RWPE1 (cell line): Measurements from ENCODE around the gene BARHL2.

Experiments used
- CTCF ChIA-PET: fragments of 350-600 bp; sonication (Branson Sonifier 250); formaldehyde crosslinking; extraction: SDS; loops from one replicate; lab custom pipeline; 2021; lab: Yijun Ruan, JAX
- POLR2A ChIA-PET: fragments of 400-600 bp; formaldehyde crosslinking; extraction: SDS; loops from one replicate; lab custom pipeline; 2020; ENCODE audit warnings: antibody characterized with exemption; ENCODE audit not compliant: low non-redundant PET; lab: Yijun Ruan, JAX
- DNase-seq: peaks from one replicate; pipeline ENCODE4 v3.0.0; 2012; ENCODE audit warnings: low spot score
- H3K27ac ChIP-seq: fragments of 450-650 bp; 2 replicates; pipeline ENCODE4 v1.5.1; 2017
- TF ChIP-seq, protein P1 (sequence below): fragments of 450-650 bp; conservative IDR thresholded peaks from 2 replicates; pipeline ENCODE4 v1.5.1; 2017; ENCODE audit warnings: low read depth, mild to moderate bottlenecking

BARHL2 gene

DNA sequence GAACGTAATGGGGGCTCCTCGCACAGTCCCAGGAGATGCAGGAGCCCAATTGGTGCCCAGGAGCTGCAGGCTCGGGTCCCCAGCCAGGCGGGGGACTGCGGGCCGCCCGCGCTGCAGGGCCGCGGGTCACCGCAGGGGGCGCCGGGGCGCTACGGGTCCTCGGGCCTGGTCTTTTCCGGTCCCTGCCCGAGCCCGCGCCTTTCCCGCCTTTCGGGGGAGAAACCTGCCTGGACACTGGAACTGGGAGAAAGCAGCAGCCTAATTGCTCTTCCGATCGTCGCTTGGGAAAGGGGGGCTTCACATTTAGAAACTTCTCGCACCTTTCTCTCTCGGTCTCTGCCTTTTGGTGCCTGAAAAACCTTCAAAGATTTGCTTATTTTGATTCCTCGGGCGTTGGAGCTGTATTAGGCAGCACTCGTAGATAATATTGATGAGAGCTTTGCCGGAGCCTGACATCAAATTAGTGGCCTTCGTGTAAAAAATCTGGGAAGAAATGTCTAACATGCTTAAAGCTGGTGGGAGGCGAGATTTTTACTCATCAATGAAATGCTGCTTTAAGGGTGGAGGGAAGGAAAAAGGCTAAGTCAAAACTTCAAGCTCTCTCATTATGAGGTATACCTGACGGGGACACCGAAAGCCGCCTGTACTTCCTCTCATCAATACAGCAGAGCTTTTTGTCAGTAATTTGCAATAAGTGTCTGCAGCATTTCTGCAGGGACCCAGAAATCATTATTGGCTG, 12.6 kb upstream of the BARHL2 start:
- H3K27ac ChIP-seq = no peak overlapping the region
- ChIA-PET POLR2A (no interaction called here), CTCF (interaction anchor here (0.6 to 1.4 kb wide), 5 partner anchors 8 to 435 kb away, joined by 3 to 4 read pairs (median 3); no protein-coding TSS in a partner anchor)
- DNase-seq = no peak
- TF ChIP-seq, protein P1, sequence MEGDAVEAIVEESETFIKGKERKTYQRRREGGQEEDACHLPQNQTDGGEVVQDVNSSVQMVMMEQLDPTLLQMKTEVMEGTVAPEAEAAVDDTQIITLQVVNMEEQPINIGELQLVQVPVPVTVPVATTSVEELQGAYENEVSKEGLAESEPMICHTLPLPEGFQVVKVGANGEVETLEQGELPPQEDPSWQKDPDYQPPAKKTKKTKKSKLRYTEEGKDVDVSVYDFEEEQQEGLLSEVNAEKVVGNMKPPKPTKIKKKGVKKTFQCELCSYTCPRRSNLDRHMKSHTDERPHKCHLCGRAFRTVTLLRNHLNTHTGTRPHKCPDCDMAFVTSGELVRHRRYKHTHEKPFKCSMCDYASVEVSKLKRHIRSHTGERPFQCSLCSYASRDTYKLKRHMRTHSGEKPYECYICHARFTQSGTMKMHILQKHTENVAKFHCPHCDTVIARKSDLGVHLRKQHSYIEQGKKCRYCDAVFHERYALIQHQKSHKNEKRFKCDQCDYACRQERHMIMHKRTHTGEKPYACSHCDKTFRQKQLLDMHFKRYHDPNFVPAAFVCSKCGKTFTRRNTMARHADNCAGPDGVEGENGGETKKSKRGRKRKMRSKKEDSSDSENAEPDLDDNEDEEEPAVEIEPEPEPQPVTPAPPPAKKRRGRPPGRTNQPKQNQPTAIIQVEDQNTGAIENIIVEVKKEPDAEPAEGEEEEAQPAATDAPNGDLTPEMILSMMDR = peak; percentile 37

DNA sequence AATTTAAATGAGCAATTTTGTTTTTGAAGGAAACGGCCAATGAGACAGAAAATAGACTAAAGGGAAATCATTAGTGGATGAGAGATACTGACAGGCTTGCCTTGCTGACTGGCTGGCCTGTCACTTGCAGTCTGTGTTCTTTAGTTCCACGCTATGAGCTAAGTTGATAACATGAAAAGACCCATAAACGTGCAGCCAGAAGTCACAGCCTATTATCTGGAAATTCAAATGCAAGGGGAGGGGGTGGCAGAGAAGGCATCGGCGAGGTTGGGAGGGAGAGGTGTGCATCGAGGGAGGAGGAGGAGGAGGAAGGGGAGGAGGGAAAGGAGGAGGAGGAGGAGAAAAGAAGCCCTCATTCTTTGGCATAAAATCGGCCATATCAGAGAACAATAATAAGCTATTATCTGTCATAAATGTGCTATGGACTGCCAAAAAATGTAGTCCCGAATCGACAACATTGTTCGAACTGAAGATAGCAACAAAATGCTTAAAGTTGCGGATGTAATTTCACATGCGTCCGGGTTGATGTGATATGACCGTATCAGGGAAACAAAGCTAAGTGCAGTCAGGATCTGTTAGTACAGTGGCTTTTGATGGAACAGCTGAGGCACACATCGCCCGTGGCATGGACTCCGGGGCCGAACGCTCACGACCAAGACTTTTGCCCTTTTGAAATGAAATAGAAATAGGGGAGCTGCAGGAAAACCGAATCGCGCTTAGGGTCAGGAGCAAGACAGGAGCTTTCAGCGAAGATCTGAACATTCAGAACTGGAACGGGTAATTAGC, 11.6 kb upstream of the BARHL2 start:
- DNase-seq = no peak
- no peak overlapping the region for H3K27ac ChIP-seq
- ChIA-PET POLR2A (no interaction called here), CTCF (interaction anchor here (0.6 to 0.7 kb wide), 2 partner anchors 121 to 437 kb away, joined by 4 read pairs; no protein-coding TSS in a partner anchor)
- TF ChIP-seq, protein P1 = no peak

DNA sequence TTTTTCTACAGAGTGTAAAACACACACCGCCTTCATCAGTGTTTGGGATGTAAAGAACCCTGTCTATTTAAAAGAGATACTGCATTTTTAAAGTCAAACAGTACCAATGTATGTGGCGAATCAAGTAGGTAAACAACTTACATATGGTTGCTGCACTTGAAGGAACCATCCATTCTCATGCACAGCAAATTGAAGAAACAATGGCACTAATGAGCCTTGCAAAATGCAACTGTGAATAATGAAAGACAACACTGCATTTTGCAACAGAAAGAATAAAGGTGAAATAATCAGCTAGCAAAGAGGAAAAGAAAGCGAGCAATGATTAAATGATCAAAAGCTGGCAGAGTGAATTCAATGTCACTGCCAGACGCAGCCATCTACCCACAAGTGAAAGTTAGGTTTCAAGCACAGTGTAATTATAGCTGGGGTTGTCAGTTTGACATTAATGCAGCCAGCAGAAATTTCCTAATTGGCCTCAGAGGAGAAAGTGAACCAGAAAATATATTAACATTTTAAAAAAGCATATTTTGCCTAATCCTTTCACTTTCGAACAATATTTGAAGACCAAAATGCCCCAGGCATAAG, 10.9 kb upstream of the BARHL2 start:
- DNase-seq = no peak
- ChIA-PET POLR2A (no interaction called here), CTCF (no interaction called here)
- TF ChIP-seq, protein P1 = no peak
- no peak overlapping the region for H3K27ac ChIP-seq

DNA sequence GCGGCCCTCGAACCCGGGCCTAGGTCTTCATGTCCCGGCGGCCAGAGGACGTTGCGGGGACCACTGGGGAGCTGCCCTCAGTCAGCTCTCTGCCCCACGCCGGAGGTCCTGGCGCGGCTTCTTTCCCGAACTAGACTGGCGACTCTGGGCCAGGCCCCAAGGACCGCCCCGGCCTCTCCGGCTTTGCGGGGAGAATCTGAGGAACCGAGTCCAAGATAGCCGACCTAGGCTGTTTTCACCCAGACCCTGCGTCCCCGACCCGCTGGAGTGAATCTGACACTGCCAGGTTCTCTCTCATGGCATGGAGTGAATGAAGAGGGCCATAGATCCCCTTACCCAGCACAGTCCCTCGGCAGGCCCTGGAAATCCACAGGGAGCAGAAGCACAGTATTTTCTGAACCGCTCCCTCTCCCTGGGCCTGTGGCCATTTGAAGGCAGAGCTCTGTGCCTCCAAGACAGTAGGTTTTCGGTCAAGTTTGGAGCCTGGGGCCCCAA, 9.9 kb upstream of the BARHL2 start:
- no peak overlapping the region for H3K27ac ChIP-seq
- ChIA-PET CTCF (interaction anchor here (0.7 to 0.8 kb wide), 2 partner anchors 9 to 802 kb away, joined by 3 read pairs; no protein-coding TSS in a partner anchor), POLR2A (no interaction called here)
- no peak for DNase-seq
- TF ChIP-seq, protein P1 = no peak

DNA sequence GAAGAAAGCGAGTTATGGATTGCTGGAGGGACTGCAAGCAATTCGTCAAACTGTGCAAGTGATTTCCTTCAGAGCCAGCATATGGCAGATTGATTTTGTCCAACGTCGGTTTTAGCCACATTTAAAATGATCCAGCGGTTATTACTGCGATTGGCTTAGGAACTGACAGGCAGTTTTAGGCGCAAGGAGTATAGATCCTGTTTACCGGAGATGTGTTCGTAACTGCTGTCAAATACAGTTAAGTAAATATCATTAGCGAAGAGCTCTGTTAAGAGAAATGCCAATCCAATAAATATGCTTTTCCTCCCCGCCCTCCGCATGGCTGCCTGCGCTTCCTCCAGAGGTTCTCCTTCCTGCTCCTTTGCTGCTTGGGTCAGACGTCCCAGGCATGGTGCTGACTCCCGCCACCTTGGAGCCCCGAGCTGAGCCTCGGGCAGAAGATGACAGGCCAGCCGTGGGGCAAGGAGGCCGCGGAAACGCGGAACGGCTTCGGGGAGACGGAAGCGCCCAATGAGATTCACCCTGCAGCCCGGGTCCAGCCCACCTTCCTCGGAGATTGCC, 9.4 kb upstream of the BARHL2 start:
- DNase-seq = no peak
- ChIA-PET CTCF (interaction anchor here (0.7 to 0.8 kb wide), 2 partner anchors 10 to 802 kb away, joined by 3 read pairs; no protein-coding TSS in a partner anchor), POLR2A (no interaction called here)
- TF ChIP-seq, protein P1 = no peak
- H3K27ac ChIP-seq = no peak overlapping the region
